ENCODE measurements around the gene CXCL3. TPM values are rescaled to one million over a fixed set of nuclear protein-coding genes. Genes with fewer than 3 reads are reported as not detected.

The CXCL3 gene
- total RNA-seq, 1 experiment from 2014 or later = 0.23 TPM

DNA sequence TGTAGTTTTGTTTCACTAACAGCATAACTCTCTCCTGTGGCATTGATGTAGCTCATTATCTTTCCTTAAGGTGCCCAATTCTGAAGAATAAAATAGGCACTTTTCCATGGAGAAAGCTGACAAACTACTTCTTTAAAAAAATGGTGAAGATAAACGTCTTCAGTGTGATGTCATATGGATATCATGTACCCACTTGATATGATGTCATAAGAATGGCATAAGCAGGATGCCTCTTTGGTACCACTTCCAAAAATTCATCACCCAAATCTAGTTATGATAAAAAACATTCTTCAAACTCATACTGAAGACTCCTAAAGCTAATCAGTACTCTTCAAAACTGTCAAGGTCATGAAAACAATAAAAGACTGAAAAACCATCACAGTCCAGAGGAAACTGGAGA is 2.9 kb upstream of the CXCL3 start:
- CTCF ChIA-PET = no interaction called here
- in situ Hi-C loops (cut with HindIII; ENCODE audit: low pct_unique_long_range_greater_than_20kb, low sequenced_read_pairs) = no loop called here
- BruUV-seq (replicated peaks) = no TSS peak
- peaks cover 4% of the 10 kb centered on the region; the same call in 1 of the 2 replicates for H3K27me3 ChIP-seq (ENCODE audit: control insufficient read depth, insufficient read depth, low read length)
- H3K27ac ChIP-seq (ENCODE audit: low read length) = no peak overlapping the region
- H3K4me1 ChIP-seq (ENCODE audit: control insufficient read depth, insufficient read depth, low read length) = no peaks in the 10 kb centered on the region
- no peak overlapping the region for H3K4me3 ChIP-seq (ENCODE audit: low read depth in 2 of 2, low read length in 2 of 2)
- DNase-seq (ENCODE audit: low read depth, low spot score) = no peak
- no peaks in the 10 kb centered on the region for H3K9me3 ChIP-seq (ENCODE audit: control insufficient read depth, insufficient read depth, low read depth, low read length)
- no peak for ATAC-seq
- POLR2A ChIA-PET = no interaction called here
- TF ChIP-seq TCF7L2 (IDR thresholded peaks at IDR 0.05; ENCODE audit: low read depth, low read length) (no peak), SIN3A (IDR thresholded peaks at IDR 0.05; ENCODE audit: borderline replicate concordance, insufficient read depth, low read depth, low read length) (no peak), POLR2AphosphoS5 (IDR thresholded peaks at IDR 0.05; ENCODE audit: low read depth, low read length) (no peak)
- TF ChIP-seq, protein P1, sequence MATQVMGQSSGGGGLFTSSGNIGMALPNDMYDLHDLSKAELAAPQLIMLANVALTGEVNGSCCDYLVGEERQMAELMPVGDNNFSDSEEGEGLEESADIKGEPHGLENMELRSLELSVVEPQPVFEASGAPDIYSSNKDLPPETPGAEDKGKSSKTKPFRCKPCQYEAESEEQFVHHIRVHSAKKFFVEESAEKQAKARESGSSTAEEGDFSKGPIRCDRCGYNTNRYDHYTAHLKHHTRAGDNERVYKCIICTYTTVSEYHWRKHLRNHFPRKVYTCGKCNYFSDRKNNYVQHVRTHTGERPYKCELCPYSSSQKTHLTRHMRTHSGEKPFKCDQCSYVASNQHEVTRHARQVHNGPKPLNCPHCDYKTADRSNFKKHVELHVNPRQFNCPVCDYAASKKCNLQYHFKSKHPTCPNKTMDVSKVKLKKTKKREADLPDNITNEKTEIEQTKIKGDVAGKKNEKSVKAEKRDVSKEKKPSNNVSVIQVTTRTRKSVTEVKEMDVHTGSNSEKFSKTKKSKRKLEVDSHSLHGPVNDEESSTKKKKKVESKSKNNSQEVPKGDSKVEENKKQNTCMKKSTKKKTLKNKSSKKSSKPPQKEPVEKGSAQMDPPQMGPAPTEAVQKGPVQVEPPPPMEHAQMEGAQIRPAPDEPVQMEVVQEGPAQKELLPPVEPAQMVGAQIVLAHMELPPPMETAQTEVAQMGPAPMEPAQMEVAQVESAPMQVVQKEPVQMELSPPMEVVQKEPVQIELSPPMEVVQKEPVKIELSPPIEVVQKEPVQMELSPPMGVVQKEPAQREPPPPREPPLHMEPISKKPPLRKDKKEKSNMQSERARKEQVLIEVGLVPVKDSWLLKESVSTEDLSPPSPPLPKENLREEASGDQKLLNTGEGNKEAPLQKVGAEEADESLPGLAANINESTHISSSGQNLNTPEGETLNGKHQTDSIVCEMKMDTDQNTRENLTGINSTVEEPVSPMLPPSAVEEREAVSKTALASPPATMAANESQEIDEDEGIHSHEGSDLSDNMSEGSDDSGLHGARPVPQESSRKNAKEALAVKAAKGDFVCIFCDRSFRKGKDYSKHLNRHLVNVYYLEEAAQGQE (IDR thresholded peaks at IDR 0.05; ENCODE audit: insufficient read depth in 1 of 2, low read depth in 2 of 2, low read length in 1 of 2) = no peak
- TF ChIP-seq, protein P2, sequence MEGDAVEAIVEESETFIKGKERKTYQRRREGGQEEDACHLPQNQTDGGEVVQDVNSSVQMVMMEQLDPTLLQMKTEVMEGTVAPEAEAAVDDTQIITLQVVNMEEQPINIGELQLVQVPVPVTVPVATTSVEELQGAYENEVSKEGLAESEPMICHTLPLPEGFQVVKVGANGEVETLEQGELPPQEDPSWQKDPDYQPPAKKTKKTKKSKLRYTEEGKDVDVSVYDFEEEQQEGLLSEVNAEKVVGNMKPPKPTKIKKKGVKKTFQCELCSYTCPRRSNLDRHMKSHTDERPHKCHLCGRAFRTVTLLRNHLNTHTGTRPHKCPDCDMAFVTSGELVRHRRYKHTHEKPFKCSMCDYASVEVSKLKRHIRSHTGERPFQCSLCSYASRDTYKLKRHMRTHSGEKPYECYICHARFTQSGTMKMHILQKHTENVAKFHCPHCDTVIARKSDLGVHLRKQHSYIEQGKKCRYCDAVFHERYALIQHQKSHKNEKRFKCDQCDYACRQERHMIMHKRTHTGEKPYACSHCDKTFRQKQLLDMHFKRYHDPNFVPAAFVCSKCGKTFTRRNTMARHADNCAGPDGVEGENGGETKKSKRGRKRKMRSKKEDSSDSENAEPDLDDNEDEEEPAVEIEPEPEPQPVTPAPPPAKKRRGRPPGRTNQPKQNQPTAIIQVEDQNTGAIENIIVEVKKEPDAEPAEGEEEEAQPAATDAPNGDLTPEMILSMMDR (IDR thresholded peaks at IDR 0.05) = no peak
- intact Hi-C loops (cut with micrococcal nuclease; ENCODE audit: unreplicated experiment) = no loop called here
- no peaks in the 10 kb centered on the region for H3K36me3 ChIP-seq (ENCODE audit: control insufficient read depth, insufficient read depth, low read length)

DNA sequence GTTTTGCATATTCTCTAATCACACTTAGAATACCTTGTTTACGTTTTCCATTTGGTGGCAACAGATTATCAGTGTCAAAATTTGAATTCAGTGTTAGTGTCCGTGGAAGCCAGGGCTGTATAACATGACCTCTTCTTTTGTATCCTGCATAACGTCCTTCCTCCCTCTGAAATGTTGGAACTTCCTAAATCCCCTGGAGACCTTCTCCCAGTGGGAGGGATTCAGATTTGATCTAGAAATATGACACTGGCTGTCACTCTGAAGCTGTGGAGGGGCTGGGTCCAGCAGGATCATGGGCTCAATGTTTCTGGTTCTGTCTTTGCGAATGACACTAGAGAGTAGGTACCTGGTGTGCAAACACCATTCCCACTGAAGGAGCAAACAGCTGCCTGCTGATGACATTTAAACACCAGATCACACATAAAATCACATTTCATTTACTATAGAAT is 850 bp upstream of the CXCL3 start:
- Histone ChIP-seq H3K36me3 (ENCODE audit: control insufficient read depth, insufficient read depth, low read length) (no peaks in the 10 kb centered on the region), H3K4me3 (ENCODE audit: low read depth in 2 of 2, low read length in 2 of 2) (peak overlapping the region; percentile 50 to 87), H3K27ac (ENCODE audit: low read length) (no peak overlapping the region), H3K9me3 (ENCODE audit: control insufficient read depth, insufficient read depth, low read depth, low read length) (no peaks in the 10 kb centered on the region), H3K27me3 (ENCODE audit: control insufficient read depth, insufficient read depth, low read length) (peaks cover 4% of the 10 kb centered on the region; the same call in 1 of the 2 replicates), H3K4me1 (ENCODE audit: control insufficient read depth, insufficient read depth, low read length) (no peaks in the 10 kb centered on the region)
- intact Hi-C loops (cut with micrococcal nuclease; ENCODE audit: unreplicated experiment) = no loop called here
- ChIA-PET POLR2A (interaction anchor here (0.6 kb wide), 1 partner anchor 16 kb away, joined by 4 read pairs; no protein-coding TSS in a partner anchor), CTCF (no interaction called here)
- in situ Hi-C loops (cut with HindIII; ENCODE audit: low pct_unique_long_range_greater_than_20kb, low sequenced_read_pairs) = no loop called here
- DNase-seq (ENCODE audit: low read depth, low spot score) (no peak), ATAC-seq (no peak)
- TF ChIP-seq POLR2AphosphoS5 (IDR thresholded peaks at IDR 0.05; ENCODE audit: low read depth, low read length) = no peak
- TF ChIP-seq TCF7L2 (IDR thresholded peaks at IDR 0.05; ENCODE audit: low read depth, low read length) = no peak
- TF ChIP-seq, protein P2 (IDR thresholded peaks at IDR 0.05) = no peak
- no TSS peak for BruUV-seq (replicated peaks)

Measured in Panc1 (cell line).